Measurements from ENCODE around the gene PVALB.
A peak's percentile ranks its signal among the peaks of the same experiment; 100 is the strongest.

The PVALB gene

GRCh38 chr22:36811094-36811800 is 5.6 kb downstream of the PVALB start:
- H3K14ac ChIP-seq (ENCODE audit: low read length) = no peak overlapping the region
- no peaks in the 10 kb centered on the region for H3K79me1 ChIP-seq (ENCODE audit: low read length)
- no peak overlapping the region for H3K4ac ChIP-seq (ENCODE audit: low read depth, low read length)
- H3K9ac ChIP-seq (ENCODE audit: low read length) = no peak overlapping the region
- no peak overlapping the region for H3K18ac ChIP-seq (ENCODE audit: low read length)
- no peaks in the 10 kb centered on the region for H3K36me3 ChIP-seq (ENCODE audit: control insufficient read depth in 1 of 2, insufficient read depth in 2 of 2, low read length in 2 of 2)
- no peak overlapping the region for H2BK12ac ChIP-seq (ENCODE audit: low read length)
- no peak overlapping the region for H3K27ac ChIP-seq (ENCODE audit: low read depth, low read length)
- H2BK120ac ChIP-seq (ENCODE audit: insufficient read depth, low read length, poor library complexity) = no peak overlapping the region
- no peak overlapping the region for H4K91ac ChIP-seq (ENCODE audit: low read depth, low read length)
- no peak overlapping the region for H3K23ac ChIP-seq (ENCODE audit: low read length)
- no CpG with 5 or more reads among the region's 3 CpGs for WGBS (ENCODE audit: extremely low coverage, insufficient coverage, insufficient read length)
- H2AFZ ChIP-seq (ENCODE audit: insufficient read depth, low read length, poor library complexity) = no peak overlapping the region
- no peaks in the 10 kb centered on the region for H3K9me3 ChIP-seq (ENCODE audit: insufficient read depth, low read depth, low read length)
- H3K4me1 ChIP-seq (ENCODE audit: control insufficient read depth in 1 of 2, insufficient read depth in 2 of 2, low read length in 2 of 2) = peaks cover 0 to 6% of the 10 kb centered on the region in 2 experiments
- no peaks in the 10 kb centered on the region for H3K79me2 ChIP-seq (ENCODE audit: control insufficient read depth, insufficient read depth, low read length, poor library complexity)
- H3K27me3 ChIP-seq (ENCODE audit: insufficient read depth, low read length) = peaks cover 18% of the 10 kb centered on the region
- no peak overlapping the region for H3K4me3 ChIP-seq (ENCODE audit: low read depth, low read length)
- no peak overlapping the region for H3K4me2 ChIP-seq (ENCODE audit: low read length)
- H2BK5ac ChIP-seq (ENCODE audit: low read depth, low read length, poor library complexity) = no peak overlapping the region
- H4K12ac ChIP-seq (ENCODE audit: low read depth, low read length) = no peak overlapping the region
- no peak overlapping the region for H2AK5ac ChIP-seq (ENCODE audit: low read length)
- no peak overlapping the region for H4K8ac ChIP-seq (ENCODE audit: low read depth, low read length)
- DNase-seq = no peak

- Histone ChIP-seq H3K9ac (ENCODE audit: low read length) (no peak overlapping the region), H2BK120ac (ENCODE audit: insufficient read depth, low read length, poor library complexity) (no peak overlapping the region), H3K79me1 (ENCODE audit: low read length) (no peaks in the 10 kb centered on the region), H3K14ac (ENCODE audit: low read length) (no peak overlapping the region), H2BK5ac (ENCODE audit: low read depth, low read length, poor library complexity) (no peak overlapping the region), H2AK5ac (ENCODE audit: low read length) (no peak overlapping the region), H4K12ac (ENCODE audit: low read depth, low read length) (no peak overlapping the region), H4K8ac (ENCODE audit: low read depth, low read length) (no peak overlapping the region), H3K18ac (ENCODE audit: low read length) (no peak overlapping the region), H3K4me3 (ENCODE audit: low read depth, low read length) (no peak overlapping the region), H3K79me2 (ENCODE audit: control insufficient read depth, insufficient read depth, low read length, poor library complexity) (no peaks in the 10 kb centered on the region), H3K4ac (ENCODE audit: low read depth, low read length) (no peak overlapping the region), H3K9me3 (ENCODE audit: insufficient read depth, low read depth, low read length) (no peaks in the 10 kb centered on the region), H3K4me2 (ENCODE audit: low read length) (no peak overlapping the region), H3K27me3 (ENCODE audit: insufficient read depth, low read length) (peaks cover under 1% of the 10 kb centered on the region), H4K91ac (ENCODE audit: low read depth, low read length) (no peak overlapping the region), H3K27ac (ENCODE audit: low read depth, low read length) (no peak overlapping the region), H3K36me3 (ENCODE audit: control insufficient read depth in 1 of 2, insufficient read depth in 2 of 2, low read length in 2 of 2) (no peaks in the 10 kb centered on the region), H3K4me1 (ENCODE audit: control insufficient read depth in 1 of 2, insufficient read depth in 2 of 2, low read length in 2 of 2) (peaks cover 0 to 6% of the 10 kb centered on the region in 2 experiments), H3K23ac (ENCODE audit: low read length) (no peak overlapping the region), H2AFZ (ENCODE audit: insufficient read depth, low read length, poor library complexity) (no peak overlapping the region), H2BK12ac (ENCODE audit: low read length) (no peak overlapping the region)
- no CpG with 5 or more reads among the region's 6 CpGs for WGBS (ENCODE audit: extremely low coverage, insufficient coverage, insufficient read length)
- no peak for DNase-seq
Measured at GRCh38 chr22:36809351-36809750, 7.5 kb downstream of the PVALB start.

GRCh38 chr22:36808721-36809344 is 8.0 kb downstream of the PVALB start:
- Histone ChIP-seq H3K4me3 (ENCODE audit: low read depth, low read length) (no peak overlapping the region), H3K18ac (ENCODE audit: low read length) (no peak overlapping the region), H2BK5ac (ENCODE audit: low read depth, low read length, poor library complexity) (no peak overlapping the region), H4K91ac (ENCODE audit: low read depth, low read length) (no peak overlapping the region), H2AK5ac (ENCODE audit: low read length) (no peak overlapping the region), H3K4ac (ENCODE audit: low read depth, low read length) (no peak overlapping the region), H3K23ac (ENCODE audit: low read length) (peak overlapping the region; percentile 30), H3K14ac (ENCODE audit: low read length) (no peak overlapping the region), H3K4me2 (ENCODE audit: low read length) (no peak overlapping the region), H3K9ac (ENCODE audit: low read length) (no peak overlapping the region), H2AFZ (ENCODE audit: insufficient read depth, low read length, poor library complexity) (no peak overlapping the region), H3K36me3 (ENCODE audit: control insufficient read depth in 1 of 2, insufficient read depth in 2 of 2, low read length in 2 of 2) (no peaks in the 10 kb centered on the region), H3K79me2 (ENCODE audit: control insufficient read depth, insufficient read depth, low read length, poor library complexity) (no peaks in the 10 kb centered on the region), H3K9me3 (ENCODE audit: insufficient read depth, low read depth, low read length) (no peaks in the 10 kb centered on the region), H3K27ac (ENCODE audit: low read depth, low read length) (no peak overlapping the region), H2BK120ac (ENCODE audit: insufficient read depth, low read length, poor library complexity) (no peak overlapping the region), H4K8ac (ENCODE audit: low read depth, low read length) (no peak overlapping the region), H3K27me3 (ENCODE audit: insufficient read depth, low read length) (no peaks in the 10 kb centered on the region), H3K4me1 (ENCODE audit: control insufficient read depth in 1 of 2, insufficient read depth in 2 of 2, low read length in 2 of 2) (peaks cover 0 to 6% of the 10 kb centered on the region in 2 experiments), H4K12ac (ENCODE audit: low read depth, low read length) (no peak overlapping the region), H3K79me1 (ENCODE audit: low read length) (no peaks in the 10 kb centered on the region), H2BK12ac (ENCODE audit: low read length) (no peak overlapping the region)
- DNase-seq = no peak
- no CpG with 5 or more reads among the region's 1 CpG for WGBS (ENCODE audit: extremely low coverage, insufficient coverage, insufficient read length)

- Histone ChIP-seq H4K12ac (ENCODE audit: low read depth, low read length) (no peak overlapping the region), H3K14ac (ENCODE audit: low read length) (no peak overlapping the region), H3K18ac (ENCODE audit: low read length) (no peak overlapping the region), H2AFZ (ENCODE audit: insufficient read depth, low read length, poor library complexity) (no peak overlapping the region), H3K79me1 (ENCODE audit: low read length) (no peaks in the 10 kb centered on the region), H3K4me2 (ENCODE audit: low read length) (no peak overlapping the region), H3K4me1 (ENCODE audit: control insufficient read depth in 1 of 2, insufficient read depth in 2 of 2, low read length in 2 of 2) (peaks cover 0 to 6% of the 10 kb centered on the region in 2 experiments), H3K9me3 (ENCODE audit: insufficient read depth, low read depth, low read length) (no peaks in the 10 kb centered on the region), H2BK120ac (ENCODE audit: insufficient read depth, low read length, poor library complexity) (no peak overlapping the region), H2AK5ac (ENCODE audit: low read length) (no peak overlapping the region), H3K27me3 (ENCODE audit: insufficient read depth, low read length) (no peaks in the 10 kb centered on the region), H3K79me2 (ENCODE audit: control insufficient read depth, insufficient read depth, low read length, poor library complexity) (no peaks in the 10 kb centered on the region), H3K27ac (ENCODE audit: low read depth, low read length) (no peak overlapping the region), H2BK12ac (ENCODE audit: low read length) (no peak overlapping the region), H4K8ac (ENCODE audit: low read depth, low read length) (no peak overlapping the region), H3K9ac (ENCODE audit: low read length) (no peak overlapping the region), H3K4ac (ENCODE audit: low read depth, low read length) (no peak overlapping the region), H4K91ac (ENCODE audit: low read depth, low read length) (no peak overlapping the region), H2BK5ac (ENCODE audit: low read depth, low read length, poor library complexity) (no peak overlapping the region), H3K36me3 (ENCODE audit: control insufficient read depth in 1 of 2, insufficient read depth in 2 of 2, low read length in 2 of 2) (no peaks in the 10 kb centered on the region), H3K23ac (ENCODE audit: low read length) (no peak overlapping the region), H3K4me3 (ENCODE audit: low read depth, low read length) (no peak overlapping the region)
- DNase-seq = no peak
- no CpG with 5 or more reads among the region's 7 CpGs for WGBS (ENCODE audit: extremely low coverage, insufficient coverage, insufficient read length)
Measured at GRCh38 chr22:36807627-36808026, 9.2 kb downstream of the PVALB start.

Measured in trophoblast cell (in vitro differentiated cells and primary cell).